Measurements from ENCODE around the gene FAM98B.

DNA sequence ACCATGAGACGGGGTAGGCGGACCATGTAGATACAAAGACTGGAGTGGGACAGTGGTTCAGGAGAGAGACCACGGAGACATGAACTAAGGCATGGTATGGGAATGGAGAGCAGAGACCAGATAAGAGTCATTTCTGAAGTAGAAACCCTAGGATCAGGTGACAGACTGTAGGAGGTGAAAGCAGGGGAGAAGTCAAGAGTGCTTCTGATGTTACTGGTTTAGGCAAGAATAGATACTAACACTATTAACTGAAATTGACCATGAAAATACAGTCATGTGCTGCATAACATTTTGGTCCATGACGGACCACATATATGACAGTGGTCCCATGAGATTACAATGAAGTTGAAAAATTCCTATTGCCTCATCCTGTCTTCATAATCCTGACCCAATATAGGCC lies 69.0 kb downstream of the FAM98B start:
- TF ChIP-seq ZNF423 (tag by site-specific recombination; IDR thresholded peaks at IDR 0.05): no peak
- no peak for TF ChIP-seq ZNF561 (tag by site-specific recombination; IDR thresholded peaks at IDR 0.05; ENCODE audit: borderline replicate concordance)
- TF ChIP-seq, protein P1, sequence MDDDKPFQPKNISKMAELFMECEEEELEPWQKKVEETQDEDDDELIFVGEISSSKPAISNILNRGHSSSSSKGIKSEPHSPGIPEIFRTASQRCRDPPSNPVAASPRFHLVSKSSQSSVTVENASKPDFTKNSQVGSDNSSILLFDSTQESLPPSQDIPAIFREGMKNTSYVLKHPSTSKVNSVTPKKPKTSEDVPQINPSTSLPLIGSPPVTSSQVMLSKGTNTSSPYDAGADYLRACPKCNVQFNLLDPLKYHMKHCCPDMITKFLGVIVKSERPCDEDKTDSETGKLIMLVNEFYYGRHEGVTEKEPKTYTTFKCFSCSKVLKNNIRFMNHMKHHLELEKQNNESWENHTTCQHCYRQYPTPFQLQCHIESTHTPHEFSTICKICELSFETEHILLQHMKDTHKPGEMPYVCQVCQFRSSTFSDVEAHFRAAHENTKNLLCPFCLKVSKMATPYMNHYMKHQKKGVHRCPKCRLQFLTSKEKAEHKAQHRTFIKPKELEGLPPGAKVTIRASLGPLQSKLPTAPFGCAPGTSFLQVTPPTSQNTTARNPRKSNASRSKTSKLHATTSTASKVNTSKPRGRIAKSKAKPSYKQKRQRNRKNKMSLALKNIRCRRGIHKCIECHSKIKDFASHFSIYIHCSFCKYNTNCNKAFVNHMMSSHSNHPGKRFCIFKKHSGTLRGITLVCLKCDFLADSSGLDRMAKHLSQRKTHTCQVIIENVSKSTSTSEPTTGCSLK (tag by site-specific recombination; IDR thresholded peaks at IDR 0.05): no peak
- TF ChIP-seq MZF1 (tag by site-specific recombination; IDR thresholded peaks at IDR 0.05; ENCODE audit: borderline replicate concordance): no peak
- TF ChIP-seq, protein P2, sequence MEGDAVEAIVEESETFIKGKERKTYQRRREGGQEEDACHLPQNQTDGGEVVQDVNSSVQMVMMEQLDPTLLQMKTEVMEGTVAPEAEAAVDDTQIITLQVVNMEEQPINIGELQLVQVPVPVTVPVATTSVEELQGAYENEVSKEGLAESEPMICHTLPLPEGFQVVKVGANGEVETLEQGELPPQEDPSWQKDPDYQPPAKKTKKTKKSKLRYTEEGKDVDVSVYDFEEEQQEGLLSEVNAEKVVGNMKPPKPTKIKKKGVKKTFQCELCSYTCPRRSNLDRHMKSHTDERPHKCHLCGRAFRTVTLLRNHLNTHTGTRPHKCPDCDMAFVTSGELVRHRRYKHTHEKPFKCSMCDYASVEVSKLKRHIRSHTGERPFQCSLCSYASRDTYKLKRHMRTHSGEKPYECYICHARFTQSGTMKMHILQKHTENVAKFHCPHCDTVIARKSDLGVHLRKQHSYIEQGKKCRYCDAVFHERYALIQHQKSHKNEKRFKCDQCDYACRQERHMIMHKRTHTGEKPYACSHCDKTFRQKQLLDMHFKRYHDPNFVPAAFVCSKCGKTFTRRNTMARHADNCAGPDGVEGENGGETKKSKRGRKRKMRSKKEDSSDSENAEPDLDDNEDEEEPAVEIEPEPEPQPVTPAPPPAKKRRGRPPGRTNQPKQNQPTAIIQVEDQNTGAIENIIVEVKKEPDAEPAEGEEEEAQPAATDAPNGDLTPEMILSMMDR (tag by site-specific recombination; IDR thresholded peaks at IDR 0.05): no peak
- TF ChIP-seq ZNF302 (tag by site-specific recombination; IDR thresholded peaks at IDR 0.05; ENCODE audit: low read depth): no peak
